PC-3 (cell line): ENCODE measurements around the gene SV2C. TPM values are rescaled to one million over a fixed set of nuclear protein-coding genes. Genes with fewer than 3 reads are reported as not detected.

Experiments used
- ATAC-seq: fragments of 200-7000 bp; cut with Tn5 transposase; 2 replicates; pipeline ENCODE4 v1.9.1; 2020; ENCODE audit warnings: mild to moderate bottlenecking, moderate library complexity
- BruUV-seq: library from RNA; stranded (reverse); fragments of 400-500 nt; replicated peaks from 2 replicates; lab custom pipeline; 2021; lab: Mats Ljungman, UMichigan
- CTCF ChIA-PET: fragments of 300-600 bp; sonication (Branson Sonifier 250); formaldehyde crosslinking; loops from one replicate; lab custom pipeline; 2022; ENCODE audit warnings: antibody characterized with exemption; lab: Charles Lee
- POLR2A ChIA-PET: fragments of 300-600 bp; sonication (Branson Sonifier 250); formaldehyde crosslinking; loops from one replicate; lab custom pipeline; 2022; ENCODE audit warnings: antibody characterized with exemption; ENCODE audit not compliant: unreplicated experiment; lab: Charles Lee
- DNase-seq: peaks from one replicate; pipeline ENCODE4 v3.0.0-alpha.2; 2015
- H2AFZ ChIP-seq: fragments of 300-600 bp; sonication (generic); 2 replicates; pipeline ENCODE4 v1.6.0; 2016; ENCODE audit warnings: antibody characterized with exemption, low read length
- H3F3A ChIP-seq: fragments of 300-600 bp; sonication (generic); one replicate; pipeline ENCODE4 v1.6.0; 2017; ENCODE audit warnings: antibody characterized with exemption, low read length, control low read depth, mild to moderate bottlenecking; ENCODE audit not compliant: unreplicated experiment
- H3K27ac ChIP-seq: fragments of 300-600 bp; sonication (generic); 2 replicates; pipeline ENCODE4 v1.5.1; 2016; ENCODE audit warnings: mild to moderate bottlenecking, low read length
- H3K27me3 ChIP-seq: fragments of 300-600 bp; sonication (generic); 2 replicates; pipeline ENCODE4 v1.6.1; 2016; ENCODE audit warnings: low read length, mixed read lengths
- H3K36me3 ChIP-seq: fragments of 300-600 bp; sonication (generic); 2 replicates; pipeline ENCODE4 v1.6.1; 2016; ENCODE audit warnings: low read depth, mixed run types, low read length, mixed read lengths
- H3K4me1 ChIP-seq: fragments of 300-600 bp; sonication (generic); 2 replicates; pipeline ENCODE4 v1.5.1; 2016; ENCODE audit warnings: low read length; ENCODE audit not compliant: insufficient read depth
- H3K4me2 ChIP-seq: fragments of 300-600 bp; sonication (generic); 2 replicates; pipeline ENCODE4 v1.6.0; 2016; ENCODE audit warnings: low read length
- H3K4me3 ChIP-seq: fragments of 300-600 bp; sonication (generic); 2 replicates; pipeline ENCODE4 v1.5.1; 2016; ENCODE audit warnings: mild to moderate bottlenecking, low read length, mixed read lengths
- H3K79me2 ChIP-seq: fragments of 300-600 bp; sonication (generic); 2 replicates; pipeline ENCODE4 v1.6.1; 2017; ENCODE audit warnings: low read length, mixed read lengths
- H3K9ac ChIP-seq: fragments of 300-600 bp; sonication (generic); 2 replicates; pipeline ENCODE4 v1.6.0; 2016; ENCODE audit warnings: mild to moderate bottlenecking, low read length
- H3K9me2 ChIP-seq: fragments of 300-600 bp; sonication (generic); replicated peaks from 2 replicates; pipeline ENCODE4 v1.6.1; 2016; ENCODE audit warnings: mixed run types, low read length, mixed read lengths
- H3K9me3 ChIP-seq: fragments of 300-600 bp; sonication (generic); 2 replicates; pipeline ENCODE4 v1.6.1; 2016; ENCODE audit warnings: low read length, mixed read lengths
- H4K20me1 ChIP-seq: fragments of 300-600 bp; sonication (generic); 2 replicates; pipeline ENCODE4 v1.6.1; 2016; ENCODE audit warnings: low read length, mixed read lengths
- EZH2 ChIP-seq: fragments of 300-600 bp; sonication (generic); IDR thresholded peaks from one replicate; pipeline ENCODE4 v1.6.1; 2017; ENCODE audit warnings: antibody characterized with exemption, mild to moderate bottlenecking, low read length; ENCODE audit not compliant: unreplicated experiment
- EZH2phosphoT487 ChIP-seq: fragments of 300-600 bp; sonication (generic); IDR thresholded peaks from 2 replicates; pipeline ENCODE4 v1.6.1; 2018; ENCODE audit warnings: mild to moderate bottlenecking, antibody characterized with exemption, low read length, borderline replicate concordance
- intact Hi-C: fragments of 100-400 bp; cut with micrococcal nuclease; formaldehyde crosslinking; loops from 2 replicates; pipeline ENCODE4 v1.9.0; 2023
- total RNA-seq: library from RNA; depleted of rRNA; stranded (reverse); fragments of >200 nt; gene quantifications from 2 replicates; pipeline ENCODE4 v1.2.3, GENCODE V29; 2014
- TF ChIP-seq, protein P1 (sequence below): fragments of 300-600 bp; sonication (generic); conservative IDR thresholded peaks from 2 replicates; pipeline ENCODE4 v1.5.1; 2017; ENCODE audit warnings: antibody characterized with exemption, low read depth, mild to moderate bottlenecking, low read length

The SV2C gene
- total RNA-seq, 1 experiment from 2014 or later: not detected

DNA sequence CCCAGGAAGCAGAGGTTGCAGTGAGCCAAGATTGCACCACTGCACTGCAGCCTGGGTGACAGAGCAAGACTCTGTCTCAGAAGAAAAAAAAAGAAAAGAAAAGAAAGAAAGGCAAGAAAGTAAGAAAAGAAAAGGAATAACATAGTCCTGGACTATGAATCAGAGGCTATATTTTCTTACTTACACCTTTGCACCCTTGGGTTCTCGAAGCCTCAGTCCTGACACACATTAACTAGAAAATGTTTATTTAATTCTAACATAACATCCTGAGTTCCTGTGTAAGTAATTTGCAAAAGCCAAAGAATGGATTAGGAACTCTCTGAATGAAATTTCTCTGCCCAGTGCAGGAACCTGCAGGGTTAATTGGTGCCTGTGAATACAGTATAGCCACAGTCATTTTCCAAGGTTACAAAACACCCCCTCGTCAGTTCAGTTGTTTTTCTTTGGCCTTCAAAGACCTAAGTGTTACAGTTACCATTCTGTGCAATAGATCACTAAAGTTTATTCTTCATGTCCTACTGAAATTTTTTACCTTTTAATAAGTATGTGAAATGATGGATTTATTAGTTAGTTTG lies 147.6 kb downstream of the SV2C start:
- ChIA-PET CTCF (no interaction called here), POLR2A (no interaction called here)
- no TSS peak for BruUV-seq
- Histone ChIP-seq H3K79me2 (no peaks in the 10 kb centered on the region), H3K9me3 (no peaks in the 10 kb centered on the region), H4K20me1 (no peaks in the 10 kb centered on the region), H3K27ac (no peak overlapping the region), H3K9ac (no peak overlapping the region), H3K9me2 (no peaks in the 10 kb centered on the region), H3K27me3 (peaks cover 22% of the 10 kb centered on the region), H2AFZ (no peak overlapping the region), H3K4me2 (no peak overlapping the region), H3K36me3 (no peaks in the 10 kb centered on the region), H3K4me3 (no peak overlapping the region), H3K4me1 (no peaks in the 10 kb centered on the region), H3F3A (no peaks in the 10 kb centered on the region)
- ATAC-seq (no peak), DNase-seq (no peak)
- intact Hi-C loops: no loop called here
- TF ChIP-seq EZH2phosphoT487 (no peak), EZH2 (no peak)
- TF ChIP-seq, protein P1, sequence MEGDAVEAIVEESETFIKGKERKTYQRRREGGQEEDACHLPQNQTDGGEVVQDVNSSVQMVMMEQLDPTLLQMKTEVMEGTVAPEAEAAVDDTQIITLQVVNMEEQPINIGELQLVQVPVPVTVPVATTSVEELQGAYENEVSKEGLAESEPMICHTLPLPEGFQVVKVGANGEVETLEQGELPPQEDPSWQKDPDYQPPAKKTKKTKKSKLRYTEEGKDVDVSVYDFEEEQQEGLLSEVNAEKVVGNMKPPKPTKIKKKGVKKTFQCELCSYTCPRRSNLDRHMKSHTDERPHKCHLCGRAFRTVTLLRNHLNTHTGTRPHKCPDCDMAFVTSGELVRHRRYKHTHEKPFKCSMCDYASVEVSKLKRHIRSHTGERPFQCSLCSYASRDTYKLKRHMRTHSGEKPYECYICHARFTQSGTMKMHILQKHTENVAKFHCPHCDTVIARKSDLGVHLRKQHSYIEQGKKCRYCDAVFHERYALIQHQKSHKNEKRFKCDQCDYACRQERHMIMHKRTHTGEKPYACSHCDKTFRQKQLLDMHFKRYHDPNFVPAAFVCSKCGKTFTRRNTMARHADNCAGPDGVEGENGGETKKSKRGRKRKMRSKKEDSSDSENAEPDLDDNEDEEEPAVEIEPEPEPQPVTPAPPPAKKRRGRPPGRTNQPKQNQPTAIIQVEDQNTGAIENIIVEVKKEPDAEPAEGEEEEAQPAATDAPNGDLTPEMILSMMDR: no peak

- no peak for ATAC-seq
- intact Hi-C loops: no loop called here
- peaks cover 17% of the 10 kb centered on the region for H3K27me3 ChIP-seq
- TF ChIP-seq, protein P1: no peak
- no peak for TF ChIP-seq EZH2
- TF ChIP-seq EZH2phosphoT487: no peak
- H3K4me1 ChIP-seq: no peaks in the 10 kb centered on the region
- no peak overlapping the region for H3K4me2 ChIP-seq
- no peak overlapping the region for H3K9ac ChIP-seq
- H3K4me3 ChIP-seq: no peak overlapping the region
- no peaks in the 10 kb centered on the region for H4K20me1 ChIP-seq
- BruUV-seq: no TSS peak
- H3K36me3 ChIP-seq: no peaks in the 10 kb centered on the region
- no peaks in the 10 kb centered on the region for H3K9me2 ChIP-seq
- no peak overlapping the region for H2AFZ ChIP-seq
- ChIA-PET POLR2A (no interaction called here), CTCF (no interaction called here)
- no peaks in the 10 kb centered on the region for H3K79me2 ChIP-seq
- no peaks in the 10 kb centered on the region for H3F3A ChIP-seq
- DNase-seq: no peak
- H3K9me3 ChIP-seq: no peaks in the 10 kb centered on the region
- no peak overlapping the region for H3K27ac ChIP-seq
Observed at GRCh38 chr5:76234665-76235064, 151.5 kb downstream of the SV2C start.

DNA sequence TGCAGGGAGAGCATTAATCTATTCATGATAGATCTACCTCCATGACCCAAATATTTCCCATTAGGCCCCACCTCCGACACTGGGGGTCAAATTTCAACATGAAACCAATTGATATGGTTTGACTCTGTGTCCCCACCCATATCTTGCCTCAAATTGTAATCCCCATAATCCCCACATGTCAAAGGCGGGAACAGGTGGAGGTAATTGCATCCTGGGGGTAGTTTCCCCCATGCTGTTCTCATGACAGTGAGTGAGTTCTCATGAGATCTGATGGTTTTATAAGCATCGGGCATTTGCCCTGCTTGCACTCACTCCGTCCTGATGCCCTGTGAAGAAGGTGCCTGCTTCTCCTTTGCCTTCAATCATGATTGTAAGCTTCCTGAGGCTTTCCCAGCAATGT lies 153.5 kb downstream of the SV2C start:
- Histone ChIP-seq H3K9me2 (no peaks in the 10 kb centered on the region), H3K4me2 (no peak overlapping the region), H3K27me3 (peaks cover 12% of the 10 kb centered on the region), H3K27ac (no peak overlapping the region), H3K36me3 (no peaks in the 10 kb centered on the region), H3F3A (no peaks in the 10 kb centered on the region), H3K9me3 (no peaks in the 10 kb centered on the region), H3K4me3 (no peak overlapping the region), H3K4me1 (no peaks in the 10 kb centered on the region), H4K20me1 (no peaks in the 10 kb centered on the region), H2AFZ (no peak overlapping the region), H3K79me2 (no peaks in the 10 kb centered on the region), H3K9ac (no peak overlapping the region)
- intact Hi-C loops: no loop called here
- no peak for ATAC-seq
- BruUV-seq: no TSS peak
- POLR2A ChIA-PET: no interaction called here
- no peak for TF ChIP-seq EZH2
- DNase-seq: no peak
- CTCF ChIA-PET: no interaction called here
